Neural cell (in vitro differentiated cells): Measurements from ENCODE around the gene MAMLD1. TPM values are rescaled to one million over a fixed set of nuclear protein-coding genes. Genes with fewer than 3 reads are reported as not detected.

Source experiments
- H2AFZ ChIP-seq: fragments of 200-600, 300-800 bp; sonication (generic), shearing (Covaris generic); 2 replicates; pipeline ENCODE4 v1.6.0; 2014; ENCODE audit warnings: low read depth, mild to moderate bottlenecking, antibody characterized with exemption, low read length, moderate library complexity
- H3F3A ChIP-seq: fragments of 200-600 bp; shearing (Covaris generic); 2 replicates; pipeline ENCODE4 v1.6.1; 2016; ENCODE audit warnings: mild to moderate bottlenecking, moderate library complexity, mixed read lengths, antibody characterized with exemption, low read length; ENCODE audit not compliant: insufficient read depth, poor library complexity, severe bottlenecking
- H3K27ac ChIP-seq: fragments of 200-600, 300-800 bp; sonication (generic), shearing (Covaris generic); 2 replicates; pipeline ENCODE4 v1.5.1; 2014; ENCODE audit warnings: mild to moderate bottlenecking, low read length, moderate library complexity
- H3K27me3 ChIP-seq: fragments of 300-800, 200-600 bp; sonication (generic), shearing (Covaris generic); 2 replicates; pipeline ENCODE4 v1.6.0; 2014; ENCODE audit warnings: mild to moderate bottlenecking, low read depth, low read length, moderate library complexity; ENCODE audit not compliant: insufficient read depth
- H3K36me3 ChIP-seq: fragments of 300-800, 200-600 bp; sonication (generic), shearing (Covaris generic); 2 replicates; pipeline ENCODE4 v1.5.1; 2014; ENCODE audit warnings: mild to moderate bottlenecking, antibody characterized with exemption, low read length, moderate library complexity; ENCODE audit not compliant: insufficient read depth
- H3K4me2 ChIP-seq: fragments of 300-800, 200-600 bp; sonication (generic), shearing (Covaris generic); 2 replicates; pipeline ENCODE4 v1.6.0; 2014; ENCODE audit warnings: mild to moderate bottlenecking, low read length
- H3K4me3 ChIP-seq: fragments of 300-800, 200-600 bp; sonication (generic), shearing (Covaris generic); 2 replicates; pipeline ENCODE4 v1.5.1; 2014; ENCODE audit warnings: mild to moderate bottlenecking, low read length, moderate library complexity
- H3K79me2 ChIP-seq: fragments of 200-600 bp; shearing (Covaris generic); replicated peaks from 2 replicates; pipeline ENCODE4 v1.6.0; 2014; ENCODE audit warnings: mild to moderate bottlenecking, low read length, moderate library complexity; ENCODE audit not compliant: insufficient read depth
- H3K9ac ChIP-seq: fragments of 300-800, 200-600 bp; sonication (generic), shearing (Covaris generic); 2 replicates; pipeline ENCODE4 v1.6.1; 2016; ENCODE audit warnings: mild to moderate bottlenecking, low read length, mixed read lengths
- H3K9me2 ChIP-seq: fragments of 200-600 bp; shearing (Covaris generic); 2 replicates; pipeline ENCODE4 v1.6.1; 2016; ENCODE audit warnings: mild to moderate bottlenecking, low read length, mixed read lengths; ENCODE audit not compliant: insufficient read depth
- H3K9me3 ChIP-seq: fragments of 200-600, 300-800 bp; sonication (generic), shearing (Covaris generic); 2 replicates; pipeline ENCODE4 v1.6.1; 2016; ENCODE audit warnings: mild to moderate bottlenecking, mixed run types, low read length, moderate library complexity, mixed read lengths
- H4K20me1 ChIP-seq: fragments of 200-600 bp; shearing (Covaris generic); 2 replicates; pipeline ENCODE4 v1.6.1; 2016; ENCODE audit warnings: mild to moderate bottlenecking, mixed run types; ENCODE audit not compliant: insufficient read depth
- EP300 ChIP-seq: fragments of 450-650 bp; conservative IDR thresholded peaks from 2 replicates; pipeline ENCODE4 v1.6.1; 2014; ENCODE audit warnings: antibody characterized with exemption, mild to moderate bottlenecking, moderate library complexity; ENCODE audit not compliant: poor library complexity, severe bottlenecking
- EZH2 ChIP-seq: fragments of 200-600, 300-800 bp; shearing (Covaris generic), sonication (generic); IDR thresholded peaks from 2 replicates; pipeline ENCODE4 v1.6.1; 2014; ENCODE audit warnings: antibody characterized with exemption, low read length, borderline replicate concordance, mild to moderate bottlenecking; ENCODE audit not compliant: insufficient read depth, poor library complexity, severe bottlenecking
- MXI1 ChIP-seq: fragments of 450-650 bp; conservative IDR thresholded peaks from 2 replicates; pipeline ENCODE4 v1.6.1; 2014; ENCODE audit warnings: antibody characterized with exemption, mild to moderate bottlenecking; ENCODE audit not compliant: poor library complexity, severe bottlenecking
- POLR2AphosphoS5 ChIP-seq: IDR thresholded peaks from 2 replicates; pipeline ENCODE4 v1.6.1; 2012
- RAD21 ChIP-seq: fragments of 450-650 bp; conservative IDR thresholded peaks from 2 replicates; pipeline ENCODE4 v1.6.1; 2014; ENCODE audit warnings: antibody characterized with exemption, mild to moderate bottlenecking, moderate library complexity
- SMC3 ChIP-seq: fragments of 450-650 bp; conservative IDR thresholded peaks from 2 replicates; pipeline ENCODE4 v1.6.1; 2014; ENCODE audit warnings: antibody characterized with exemption, mild to moderate bottlenecking, moderate library complexity; ENCODE audit not compliant: poor library complexity
- TAF1 ChIP-seq: IDR thresholded peaks from 2 replicates; pipeline ENCODE4 v1.6.1; 2012; ENCODE audit warnings: low read depth
- polyA plus RNA-seq: library from polyadenylated mRNA; depleted of rRNA; stranded (reverse); fragments of >200 nt; gene quantifications from 2 replicates; pipeline ENCODE4 v1.2.3, GENCODE V29; 2014
- TF ChIP-seq, protein P1 (sequence below): IDR thresholded peaks from 2 replicates; pipeline ENCODE4 v1.6.1; 2012; ENCODE audit warnings: borderline replicate concordance
- TF ChIP-seq, protein P2 (sequence below): fragments of 450-650 bp; IDR thresholded peaks from 2 replicates; pipeline ENCODE4 v1.5.1; 2014; ENCODE audit warnings: antibody characterized with exemption, mild to moderate bottlenecking, moderate library complexity; ENCODE audit not compliant: poor library complexity, severe bottlenecking

The MAMLD1 gene
- polyA plus RNA-seq, 1 donor from 2014 or later = 1.4 TPM

DNA sequence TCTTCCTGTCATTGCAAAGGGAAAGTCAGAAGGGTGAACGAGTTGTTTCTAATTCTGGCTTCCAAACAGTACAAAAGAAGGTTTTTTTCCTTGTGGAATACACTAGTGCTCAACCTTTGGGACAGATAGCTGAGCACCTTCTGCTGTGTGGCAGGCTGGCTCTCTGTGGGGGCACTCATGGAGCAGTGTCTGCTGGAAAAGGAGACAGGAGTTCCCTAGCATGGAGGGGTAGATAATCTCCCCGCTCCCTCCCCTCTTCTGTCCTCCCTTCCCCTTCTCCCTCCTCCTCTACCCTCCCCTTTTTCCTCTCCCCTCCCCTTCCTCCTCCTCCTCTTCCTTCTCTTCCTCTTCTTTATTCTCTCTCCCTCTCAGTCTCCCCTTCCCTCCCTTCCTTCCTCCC, 142.9 kb downstream of the MAMLD1 start:
- no peaks in the 10 kb centered on the region for H3F3A ChIP-seq
- H3K4me3 ChIP-seq = no peak overlapping the region
- H3K9me2 ChIP-seq = no peaks in the 10 kb centered on the region
- H3K79me2 ChIP-seq = no peaks in the 10 kb centered on the region
- no peak overlapping the region for H3K27ac ChIP-seq
- H4K20me1 ChIP-seq = no peaks in the 10 kb centered on the region
- no peak overlapping the region for H2AFZ ChIP-seq
- H3K9me3 ChIP-seq = no peaks in the 10 kb centered on the region
- H3K4me2 ChIP-seq = no peak overlapping the region
- no peaks in the 10 kb centered on the region for H3K36me3 ChIP-seq
- no peaks in the 10 kb centered on the region for H3K27me3 ChIP-seq
- TF ChIP-seq RAD21 (no peak), MXI1 (no peak), TAF1 (no peak), POLR2AphosphoS5 (no peak), EZH2 (no peak), SMC3 (no peak), EP300 (no peak)
- TF ChIP-seq, protein P1, sequence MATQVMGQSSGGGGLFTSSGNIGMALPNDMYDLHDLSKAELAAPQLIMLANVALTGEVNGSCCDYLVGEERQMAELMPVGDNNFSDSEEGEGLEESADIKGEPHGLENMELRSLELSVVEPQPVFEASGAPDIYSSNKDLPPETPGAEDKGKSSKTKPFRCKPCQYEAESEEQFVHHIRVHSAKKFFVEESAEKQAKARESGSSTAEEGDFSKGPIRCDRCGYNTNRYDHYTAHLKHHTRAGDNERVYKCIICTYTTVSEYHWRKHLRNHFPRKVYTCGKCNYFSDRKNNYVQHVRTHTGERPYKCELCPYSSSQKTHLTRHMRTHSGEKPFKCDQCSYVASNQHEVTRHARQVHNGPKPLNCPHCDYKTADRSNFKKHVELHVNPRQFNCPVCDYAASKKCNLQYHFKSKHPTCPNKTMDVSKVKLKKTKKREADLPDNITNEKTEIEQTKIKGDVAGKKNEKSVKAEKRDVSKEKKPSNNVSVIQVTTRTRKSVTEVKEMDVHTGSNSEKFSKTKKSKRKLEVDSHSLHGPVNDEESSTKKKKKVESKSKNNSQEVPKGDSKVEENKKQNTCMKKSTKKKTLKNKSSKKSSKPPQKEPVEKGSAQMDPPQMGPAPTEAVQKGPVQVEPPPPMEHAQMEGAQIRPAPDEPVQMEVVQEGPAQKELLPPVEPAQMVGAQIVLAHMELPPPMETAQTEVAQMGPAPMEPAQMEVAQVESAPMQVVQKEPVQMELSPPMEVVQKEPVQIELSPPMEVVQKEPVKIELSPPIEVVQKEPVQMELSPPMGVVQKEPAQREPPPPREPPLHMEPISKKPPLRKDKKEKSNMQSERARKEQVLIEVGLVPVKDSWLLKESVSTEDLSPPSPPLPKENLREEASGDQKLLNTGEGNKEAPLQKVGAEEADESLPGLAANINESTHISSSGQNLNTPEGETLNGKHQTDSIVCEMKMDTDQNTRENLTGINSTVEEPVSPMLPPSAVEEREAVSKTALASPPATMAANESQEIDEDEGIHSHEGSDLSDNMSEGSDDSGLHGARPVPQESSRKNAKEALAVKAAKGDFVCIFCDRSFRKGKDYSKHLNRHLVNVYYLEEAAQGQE = no peak
- TF ChIP-seq, protein P2, sequence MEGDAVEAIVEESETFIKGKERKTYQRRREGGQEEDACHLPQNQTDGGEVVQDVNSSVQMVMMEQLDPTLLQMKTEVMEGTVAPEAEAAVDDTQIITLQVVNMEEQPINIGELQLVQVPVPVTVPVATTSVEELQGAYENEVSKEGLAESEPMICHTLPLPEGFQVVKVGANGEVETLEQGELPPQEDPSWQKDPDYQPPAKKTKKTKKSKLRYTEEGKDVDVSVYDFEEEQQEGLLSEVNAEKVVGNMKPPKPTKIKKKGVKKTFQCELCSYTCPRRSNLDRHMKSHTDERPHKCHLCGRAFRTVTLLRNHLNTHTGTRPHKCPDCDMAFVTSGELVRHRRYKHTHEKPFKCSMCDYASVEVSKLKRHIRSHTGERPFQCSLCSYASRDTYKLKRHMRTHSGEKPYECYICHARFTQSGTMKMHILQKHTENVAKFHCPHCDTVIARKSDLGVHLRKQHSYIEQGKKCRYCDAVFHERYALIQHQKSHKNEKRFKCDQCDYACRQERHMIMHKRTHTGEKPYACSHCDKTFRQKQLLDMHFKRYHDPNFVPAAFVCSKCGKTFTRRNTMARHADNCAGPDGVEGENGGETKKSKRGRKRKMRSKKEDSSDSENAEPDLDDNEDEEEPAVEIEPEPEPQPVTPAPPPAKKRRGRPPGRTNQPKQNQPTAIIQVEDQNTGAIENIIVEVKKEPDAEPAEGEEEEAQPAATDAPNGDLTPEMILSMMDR = no peak
- H3K9ac ChIP-seq = no peak overlapping the region

DNA sequence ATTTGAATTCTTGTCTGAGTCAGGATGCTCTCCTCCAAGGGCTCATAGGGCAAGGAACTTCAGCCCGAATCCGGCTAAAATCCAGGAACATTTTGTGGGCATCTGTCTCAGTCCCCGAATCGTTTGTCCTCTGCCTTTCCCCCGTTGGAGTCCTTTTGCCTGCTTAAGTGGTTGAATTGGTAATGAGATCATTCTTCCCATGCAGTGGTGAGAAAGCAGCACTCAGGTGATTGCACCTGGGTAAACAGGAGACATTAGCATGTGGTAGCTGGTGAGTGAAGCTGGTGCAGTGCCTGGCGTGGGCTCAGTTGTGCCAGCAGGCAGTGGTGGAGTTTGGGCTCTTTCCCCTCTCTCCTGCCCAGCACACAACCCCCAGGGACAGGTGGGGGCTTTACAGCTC, 143.4 kb downstream of the MAMLD1 start:
- H3F3A ChIP-seq = no peaks in the 10 kb centered on the region
- no peaks in the 10 kb centered on the region for H3K9me2 ChIP-seq
- no peaks in the 10 kb centered on the region for H3K36me3 ChIP-seq
- H4K20me1 ChIP-seq = no peaks in the 10 kb centered on the region
- no peaks in the 10 kb centered on the region for H3K27me3 ChIP-seq
- no peaks in the 10 kb centered on the region for H3K79me2 ChIP-seq
- H3K9me3 ChIP-seq = no peaks in the 10 kb centered on the region
- H3K4me3 ChIP-seq = no peak overlapping the region
- no peak overlapping the region for H2AFZ ChIP-seq
- TF ChIP-seq MXI1 = no peak
- no peak for TF ChIP-seq POLR2AphosphoS5
- TF ChIP-seq SMC3 = no peak
- TF ChIP-seq, protein P2 = no peak
- TF ChIP-seq EP300 = no peak
- no peak for TF ChIP-seq TAF1
- TF ChIP-seq, protein P1 = no peak
- TF ChIP-seq EZH2 = no peak
- no peak for TF ChIP-seq RAD21
- no peak overlapping the region for H3K27ac ChIP-seq
- no peak overlapping the region for H3K4me2 ChIP-seq
- H3K9ac ChIP-seq = no peak overlapping the region
